ENCODE results near the gene EPS15. TPM values are rescaled to one million over a fixed set of nuclear protein-coding genes. Genes with fewer than 3 reads are reported as not detected.
"Not testable (repeated sequence)": the region's sequence is repeated elsewhere in the genome, so short reads cannot be mapped to it uniquely, and the experiment has no call there.

The EPS15 gene
- polyA plus RNA-seq, 3 donors from 2014 or later, result 28.9 to 49.4 (median 34.9) TPM

- H3K4me3 Mint-ChIP-seq, result peak overlapping the region; percentile 47 to 99 (median 95)
Observed at GRCh38 chr1:51516649-51517158, 2.4 kb downstream of the EPS15 start.

GRCh38 chr1:51515982-51516648, 3.0 kb downstream of the EPS15 start:
- peaks cover 82 to 88% of the 10 kb centered on the region in 2 donors for H3K4me1 Mint-ChIP-seq
- DNase-seq, result no peak
- H3K4me3 Mint-ChIP-seq, result peak overlapping the region; percentile 47 to 99 (median 95)
- peaks cover 7 to 23% (median 14%) of the 10 kb centered on the region in 3 donors for H3K27me3 Mint-ChIP-seq (ENCODE audit: low read depth in 3 of 3)
- H3K27ac Mint-ChIP-seq, result peak overlapping the region; percentile 91 to 96 (median 94)
- no peaks in the 10 kb centered on the region for H3K9me3 Mint-ChIP-seq
- no peaks in the 10 kb centered on the region for H3K36me3 Mint-ChIP-seq

More at GRCh38 chr1:51516649-51517158, 2.4 kb downstream of the EPS15 start:
- peak overlapping the region; percentile 79 to 96 (median 94) for H3K27ac Mint-ChIP-seq
- peaks cover 83 to 86% of the 10 kb centered on the region in 2 donors for H3K4me1 Mint-ChIP-seq
- no peaks in the 10 kb centered on the region for H3K36me3 Mint-ChIP-seq
- H3K27me3 Mint-ChIP-seq (ENCODE audit: low read depth in 3 of 3), result peaks cover 7 to 23% (median 14%) of the 10 kb centered on the region in 3 donors
- no peaks in the 10 kb centered on the region for H3K9me3 Mint-ChIP-seq
- DNase-seq, result no peak

GRCh38 chr1:51515312-51515960, 3.6 kb downstream of the EPS15 start:
- peak overlapping the region; percentile 91 to 96 (median 94) for H3K27ac Mint-ChIP-seq
- H3K9me3 Mint-ChIP-seq, result no peaks in the 10 kb centered on the region
- no peak for DNase-seq
- H3K27me3 Mint-ChIP-seq (ENCODE audit: low read depth in 3 of 3), result peaks cover 7 to 20% (median 14%) of the 10 kb centered on the region in 3 donors
- no peaks in the 10 kb centered on the region for H3K36me3 Mint-ChIP-seq
- H3K4me3 Mint-ChIP-seq, result peak overlapping the region; percentile 79 to 95 (median 87)
- H3K4me1 Mint-ChIP-seq, result peaks cover 77 to 84% of the 10 kb centered on the region in 2 donors

- Mint-ChIP-seq H3K36me3 (no peaks in the 10 kb centered on the region), H3K27me3 (ENCODE audit: low read depth in 3 of 3) (peaks cover 4 to 14% (median 10%) of the 10 kb centered on the region in 3 donors), H3K9me3 (no peaks in the 10 kb centered on the region), H3K4me1 (peaks cover 73 to 84% of the 10 kb centered on the region in 2 donors), H3K4me3 (peak overlapping the region; percentile 79 to 95 (median 87)), H3K27ac (peak overlapping the region; percentile 91 to 96 (median 94))
- DNase-seq, result peak in 1 of 3 donors; percentile 3
Observed at GRCh38 chr1:51514733-51515132, 4.3 kb downstream of the EPS15 start.

- Mint-ChIP-seq H3K4me3 (peak overlapping the region in 1 of 5 donors; percentile 1), H3K27ac (peak overlapping the region in 2 of 6 donors; percentile 17 to 65)
Observed at GRCh38 chr1:51512606-51513005, 6.5 kb downstream of the EPS15 start.

GRCh38 chr1:51512120-51512519, 6.9 kb downstream of the EPS15 start:
- no peak for DNase-seq
- H3K9me3 Mint-ChIP-seq, result no peaks in the 10 kb centered on the region
- H3K36me3 Mint-ChIP-seq, result no peaks in the 10 kb centered on the region
- peak overlapping the region in 2 of 6 donors; percentile 17 to 23 for H3K27ac Mint-ChIP-seq
- peaks cover 62 to 86% of the 10 kb centered on the region in 2 donors for H3K4me1 Mint-ChIP-seq
- peaks cover 0 to 2% (median 0%) of the 10 kb centered on the region in 3 donors for H3K27me3 Mint-ChIP-seq (ENCODE audit: low read depth in 3 of 3)
- peak overlapping the region in 1 of 5 donors; percentile 1 for H3K4me3 Mint-ChIP-seq

More at GRCh38 chr1:51512606-51513005, 6.5 kb downstream of the EPS15 start:
- Mint-ChIP-seq H3K9me3 (no peaks in the 10 kb centered on the region), H3K27me3 (ENCODE audit: low read depth in 3 of 3) (peaks cover 0 to 2% (median 0%) of the 10 kb centered on the region in 3 donors), H3K4me1 (peaks cover 64 to 86% of the 10 kb centered on the region in 2 donors), H3K36me3 (no peaks in the 10 kb centered on the region)
- DNase-seq, result no peak

- peak overlapping the region in 1 of 6 donors; percentile 2 for H3K27ac Mint-ChIP-seq
- H3K4me1 Mint-ChIP-seq, result peaks cover 49 to 82% of the 10 kb centered on the region in 2 donors
Observed at GRCh38 chr1:51509773-51510172, 9.3 kb downstream of the EPS15 start.

GRCh38 chr1:51506537-51506936, 12.5 kb downstream of the EPS15 start:
- Mint-ChIP-seq H3K9me3 (no peaks in the 10 kb centered on the region), H3K27ac (peak overlapping the region in 2 of 6 donors; percentile 55 to 83), H3K27me3 (ENCODE audit: low read depth in 3 of 3) (no peaks in the 10 kb centered on the region), H3K4me1 (peaks cover 29 to 69% of the 10 kb centered on the region in 2 donors), H3K4me3 (peak overlapping the region in 1 of 5 donors; percentile 58), H3K36me3 (peaks cover 3 to 6% (median 5%) of the 10 kb centered on the region in 3 donors)
- no peak for DNase-seq

More at GRCh38 chr1:51509773-51510172, 9.3 kb downstream of the EPS15 start:
- DNase-seq, result no peak
- Mint-ChIP-seq H3K4me3 (no peak overlapping the region), H3K9me3 (no peaks in the 10 kb centered on the region), H3K36me3 (peaks cover 0 to 3% (median 0%) of the 10 kb centered on the region in 3 donors), H3K27me3 (ENCODE audit: low read depth in 3 of 3) (no peaks in the 10 kb centered on the region)

GRCh38 chr1:51504806-51505525, 14.1 kb downstream of the EPS15 start:
- Mint-ChIP-seq H3K27ac (peak overlapping the region in 4 of 6 donors; percentile 13 to 51 (median 26)), H3K4me3 (peak overlapping the region in 1 of 5 donors; percentile 30), H3K9me3 (no peaks in the 10 kb centered on the region), H3K27me3 (ENCODE audit: low read depth in 3 of 3) (no peaks in the 10 kb centered on the region), H3K4me1 (peaks cover 39 to 75% of the 10 kb centered on the region in 2 donors), H3K36me3 (peaks cover 4 to 8% (median 5%) of the 10 kb centered on the region in 3 donors)
- no peak for DNase-seq

GRCh38 chr1:51501218-51501630, 17.8 kb downstream of the EPS15 start:
- not testable (repeated sequence) for H3K9me3 Mint-ChIP-seq; H3K27me3 Mint-ChIP-seq (ENCODE audit: low read depth in 3 of 3)
- Mint-ChIP-seq H3K4me1 (peaks cover 46 to 69% of the 10 kb centered on the region in 2 donors), H3K36me3 (peaks cover 5 to 20% (median 14%) of the 10 kb centered on the region in 3 donors), H3K27ac (peak overlapping the region in 5 of 6 donors; percentile 16 to 73 (median 57)), H3K4me3 (peak overlapping the region; percentile 44 to 75 (median 64))
- DNase-seq, result peak in 2 of 3 donors; percentile 46 to 67

GRCh38 chr1:51499694-51500093, 19.4 kb downstream of the EPS15 start:
- H3K9me3 Mint-ChIP-seq, result no peaks in the 10 kb centered on the region
- no peak overlapping the region for H3K4me3 Mint-ChIP-seq
- no peaks in the 10 kb centered on the region for H3K27me3 Mint-ChIP-seq (ENCODE audit: low read depth in 3 of 3)
- peaks cover 46 to 64% of the 10 kb centered on the region in 2 donors for H3K4me1 Mint-ChIP-seq
- peaks cover 5 to 17% (median 14%) of the 10 kb centered on the region in 3 donors for H3K36me3 Mint-ChIP-seq
- peak overlapping the region in 2 of 6 donors; percentile 4 to 17 for H3K27ac Mint-ChIP-seq
- DNase-seq, result no peak

GRCh38 chr1:51498924-51499323, 20.1 kb downstream of the EPS15 start:
- H3K4me3 Mint-ChIP-seq, result no peak overlapping the region
- no peaks in the 10 kb centered on the region for H3K9me3 Mint-ChIP-seq
- peak overlapping the region in 1 of 6 donors; percentile 36 for H3K27ac Mint-ChIP-seq
- DNase-seq, result no peak
- no peaks in the 10 kb centered on the region for H3K27me3 Mint-ChIP-seq (ENCODE audit: low read depth in 3 of 3)
- peaks cover 5 to 17% (median 14%) of the 10 kb centered on the region in 3 donors for H3K36me3 Mint-ChIP-seq
- peaks cover 52 to 65% of the 10 kb centered on the region in 2 donors for H3K4me1 Mint-ChIP-seq

GRCh38 chr1:51497340-51497739, 21.7 kb downstream of the EPS15 start:
- Mint-ChIP-seq H3K9me3 (no peaks in the 10 kb centered on the region), H3K27ac (no peak overlapping the region), H3K4me1 (peaks cover 58 to 71% of the 10 kb centered on the region in 2 donors), H3K4me3 (no peak overlapping the region), H3K27me3 (ENCODE audit: low read depth in 3 of 3) (no peaks in the 10 kb centered on the region), H3K36me3 (peaks cover 0 to 13% (median 11%) of the 10 kb centered on the region in 3 donors)
- no peak for DNase-seq

Measured in immature natural killer cell (primary cell).